GM21723 (cell line): ENCODE data around the gene CST8.

Experiments used
- ATAC-seq: cut with Tn5 transposase; IDR thresholded peaks from one replicate; pipeline ENCODE4 v1.9.1; 2021; ENCODE audit warnings: mild to moderate bottlenecking, moderate library complexity; ENCODE audit not compliant: unreplicated experiment

CST8 gene

DNA sequence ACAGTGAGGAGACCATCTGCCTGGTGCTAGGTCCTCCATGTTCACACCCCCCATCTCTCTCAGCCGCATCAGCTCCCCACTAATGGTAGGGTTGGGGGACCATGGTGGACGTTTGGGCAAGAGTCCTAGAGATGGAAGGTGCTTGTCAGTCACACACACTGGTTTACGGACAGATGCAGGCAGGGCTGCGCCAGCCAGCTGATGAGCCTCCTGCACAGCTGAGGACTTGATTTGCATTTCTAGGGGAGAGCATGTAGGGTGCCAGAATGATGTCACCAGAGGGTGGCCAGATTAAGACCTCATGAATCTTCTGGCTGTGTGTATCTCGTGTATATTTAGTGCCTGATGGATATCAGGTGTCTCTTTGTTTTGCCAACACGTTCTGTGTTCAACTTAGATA, 28.6 kb downstream of the CST8 start:
- ATAC-seq, result no peak

DNA sequence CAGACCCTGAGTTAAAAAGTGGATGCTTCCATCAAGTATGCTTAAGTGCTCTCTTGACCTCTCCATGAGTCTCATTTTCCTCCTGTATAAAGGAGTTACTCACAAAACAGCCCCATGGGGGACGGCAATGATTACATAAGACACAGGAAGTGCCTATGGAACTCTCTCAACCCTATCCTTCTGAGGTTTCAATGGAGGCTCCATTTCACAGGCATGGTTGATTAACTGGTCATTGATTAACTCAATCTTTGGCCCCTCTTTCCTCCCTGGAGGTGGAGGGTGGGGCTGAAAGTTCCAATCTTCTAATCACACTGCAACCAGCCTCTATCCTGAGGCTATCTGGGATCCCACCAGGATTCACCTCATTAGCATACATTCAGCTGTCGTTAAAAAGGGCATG, 29.3 kb downstream of the CST8 start:
- no peak for ATAC-seq

DNA sequence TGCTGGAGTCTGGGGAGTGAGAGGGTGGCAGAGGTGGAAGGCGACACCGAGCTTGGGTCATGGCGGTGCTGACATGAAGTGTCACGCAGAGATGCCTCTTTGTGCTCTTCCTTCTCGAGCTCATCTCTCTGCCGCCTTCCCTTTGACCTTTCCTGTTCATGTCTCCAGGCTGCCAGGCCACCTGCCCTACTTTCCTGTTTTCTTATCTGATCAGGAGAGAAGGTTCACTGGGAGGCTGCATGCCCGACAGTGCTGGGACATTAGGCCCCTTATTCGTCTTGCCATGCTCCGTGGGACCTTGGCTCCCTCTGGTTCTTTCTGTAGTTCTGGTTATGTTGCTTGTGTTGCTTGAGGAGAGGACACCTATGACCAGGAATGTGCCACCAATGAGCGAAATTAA, 33.2 kb downstream of the CST8 start:
- ATAC-seq, result no peak

DNA sequence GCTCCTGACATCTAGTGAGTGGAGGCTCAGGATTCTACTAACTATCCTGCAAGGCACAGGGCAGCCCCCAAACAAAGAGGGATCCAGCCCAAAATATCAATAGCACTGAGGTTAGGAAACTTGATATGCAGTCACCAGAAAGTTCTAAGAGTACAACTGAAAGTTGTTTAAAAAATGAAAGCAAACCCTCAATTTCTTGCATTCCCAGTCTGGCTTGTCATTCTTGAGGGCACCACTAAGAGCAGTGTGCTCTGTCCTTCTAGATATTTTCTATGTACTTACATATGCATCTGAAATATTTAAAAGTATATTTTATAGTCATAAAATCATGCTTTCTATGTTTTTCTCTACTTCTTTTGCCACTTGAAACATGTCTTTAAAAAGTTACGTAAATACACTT, 35.9 kb downstream of the CST8 start:
- no peak for ATAC-seq

DNA sequence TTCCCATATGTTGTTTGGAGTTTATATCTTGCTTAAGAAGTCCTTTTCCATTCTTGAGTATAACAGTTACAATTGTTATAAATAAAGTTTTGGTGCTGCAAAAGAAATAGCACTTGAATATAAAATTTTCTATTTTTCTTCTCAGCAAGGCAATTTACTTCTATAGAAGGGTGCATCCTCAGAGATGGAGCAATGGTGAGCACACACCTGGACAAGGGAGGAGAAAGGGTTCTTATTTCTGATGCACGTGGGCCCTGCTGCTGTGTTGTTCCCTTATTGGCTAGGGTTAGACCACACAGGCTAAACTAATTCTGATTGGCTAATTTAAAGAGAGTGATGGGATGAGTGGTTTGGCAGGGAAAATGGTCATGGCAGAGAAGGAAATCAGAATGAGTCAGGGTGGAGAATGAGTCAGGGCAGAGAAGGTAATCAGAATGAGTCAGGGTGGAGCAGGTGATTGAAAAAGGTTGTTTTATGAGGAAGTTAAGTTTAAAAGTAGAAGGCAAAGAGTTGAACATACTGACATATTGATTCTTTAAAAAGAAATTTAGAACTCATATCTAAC, 38.0 kb downstream of the CST8 start:
- no peak for ATAC-seq

- ATAC-seq, result peak; percentile 62
Observed at GRCh38 chr20:23530937-23531567, 40.1 kb downstream of the CST8 start.

DNA sequence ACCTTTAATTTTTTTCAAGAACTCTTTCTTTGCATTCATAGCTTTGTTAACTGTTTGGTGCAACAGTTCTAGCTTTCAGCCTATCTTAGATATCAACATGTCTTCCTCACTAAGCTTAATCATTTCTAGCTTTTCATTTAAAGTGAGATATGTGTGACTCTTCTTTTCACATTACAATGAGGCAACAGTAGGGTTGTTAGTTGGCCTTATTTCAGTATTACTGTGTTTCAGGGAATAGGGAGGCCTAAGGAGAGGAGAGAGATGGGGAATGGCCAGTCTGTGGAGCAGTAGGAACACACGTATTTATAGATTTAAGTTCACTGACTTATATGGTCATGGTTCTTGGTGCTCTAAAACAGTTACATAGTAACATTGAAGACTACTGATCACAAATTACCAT, 41.6 kb downstream of the CST8 start:
- ATAC-seq, result no peak

DNA sequence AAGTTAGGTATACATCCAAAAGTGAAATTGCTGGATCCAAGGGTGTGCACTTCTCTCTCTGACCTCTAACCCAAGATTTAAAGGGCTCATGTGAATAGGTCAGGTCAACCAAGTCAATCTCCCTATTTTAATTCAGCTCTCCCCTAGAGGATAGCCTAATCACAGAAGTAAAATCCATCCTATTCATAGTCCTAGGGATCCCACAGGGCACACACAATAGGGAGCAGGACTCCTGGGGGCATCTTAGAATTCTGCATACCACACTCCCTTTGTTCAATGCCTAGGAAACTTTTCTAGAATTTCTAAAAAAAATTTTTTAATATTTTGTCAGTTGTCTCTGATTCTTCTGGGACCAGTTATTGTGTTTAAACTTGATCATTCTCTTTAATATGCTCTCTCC, 42.2 kb downstream of the CST8 start:
- ATAC-seq, result no peak

- no peak for ATAC-seq
Observed at GRCh38 chr20:23534801-23535593, 44.1 kb downstream of the CST8 start.

DNA sequence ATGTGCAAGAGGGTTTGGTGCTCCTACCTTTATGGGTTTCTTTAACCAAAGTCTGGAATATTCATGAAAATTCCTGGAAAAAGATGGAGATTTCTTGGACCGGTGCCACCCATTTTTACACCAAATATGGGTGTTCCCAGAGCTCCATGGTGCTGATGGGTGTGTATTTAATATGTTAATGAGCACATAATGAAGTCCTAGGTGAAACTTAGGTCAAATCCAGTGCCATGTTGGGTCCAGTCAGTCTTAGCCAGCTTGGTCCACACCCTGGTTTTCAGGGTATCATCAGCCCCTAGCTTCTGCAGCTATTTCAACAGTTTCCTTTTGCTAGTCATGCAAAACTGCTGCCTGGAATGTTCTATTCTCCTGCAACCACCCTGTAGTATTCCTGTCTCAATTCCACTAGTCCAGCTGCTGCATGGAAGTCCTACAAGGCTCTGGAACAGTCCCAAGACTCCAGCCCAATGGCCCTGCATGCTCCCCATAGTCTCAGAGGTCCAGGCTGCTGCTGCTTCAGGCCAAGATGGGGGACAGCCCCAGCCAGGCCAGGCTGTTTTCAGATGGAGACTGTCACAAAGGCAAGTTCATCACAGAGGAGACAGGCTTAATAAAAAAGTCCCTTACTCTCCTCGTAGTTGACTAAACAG, 45.5 kb downstream of the CST8 start:
- ATAC-seq, result no peak

DNA sequence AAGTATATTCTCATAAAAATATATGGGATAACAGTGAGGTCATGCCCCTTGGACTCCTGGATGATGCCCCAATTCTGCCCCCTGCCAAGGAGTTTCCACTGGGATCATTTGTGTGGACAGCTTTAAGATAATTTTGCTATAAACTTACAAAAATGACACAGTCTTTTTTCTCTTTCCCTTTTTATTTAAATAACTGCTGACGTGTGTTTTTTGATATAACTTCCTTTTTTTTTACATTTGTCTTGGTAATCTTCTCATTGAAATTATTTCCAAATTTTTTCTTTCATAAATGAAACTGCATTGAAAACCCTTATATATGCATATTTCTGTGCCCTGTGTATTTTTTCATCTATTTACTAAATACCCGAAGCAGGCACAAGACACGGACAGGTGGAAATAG, 46.1 kb downstream of the CST8 start:
- ATAC-seq, result no peak

GRCh38 chr20:23540624-23541023, 49.7 kb downstream of the CST8 start:
- no peak for ATAC-seq

DNA sequence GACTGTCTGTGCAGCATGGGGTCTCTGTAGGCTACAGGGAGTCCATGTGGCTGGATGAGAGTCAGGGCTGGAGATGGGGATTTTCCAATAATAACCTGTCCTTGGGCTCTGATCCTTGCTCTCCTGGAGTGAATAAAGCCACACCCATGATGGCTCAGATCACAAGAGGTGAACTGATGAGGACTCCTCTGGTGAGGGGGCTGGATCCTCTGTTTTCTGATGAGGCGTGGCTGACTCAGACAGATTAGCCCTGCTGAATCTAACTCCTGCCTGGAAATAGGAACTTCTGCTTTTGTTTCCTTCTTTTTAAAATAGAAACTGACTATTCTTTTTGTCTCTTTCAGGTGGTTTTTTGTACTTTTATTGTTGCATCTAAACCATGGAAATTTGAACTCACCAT, 50.4 kb downstream of the CST8 start:
- ATAC-seq, result no peak

DNA sequence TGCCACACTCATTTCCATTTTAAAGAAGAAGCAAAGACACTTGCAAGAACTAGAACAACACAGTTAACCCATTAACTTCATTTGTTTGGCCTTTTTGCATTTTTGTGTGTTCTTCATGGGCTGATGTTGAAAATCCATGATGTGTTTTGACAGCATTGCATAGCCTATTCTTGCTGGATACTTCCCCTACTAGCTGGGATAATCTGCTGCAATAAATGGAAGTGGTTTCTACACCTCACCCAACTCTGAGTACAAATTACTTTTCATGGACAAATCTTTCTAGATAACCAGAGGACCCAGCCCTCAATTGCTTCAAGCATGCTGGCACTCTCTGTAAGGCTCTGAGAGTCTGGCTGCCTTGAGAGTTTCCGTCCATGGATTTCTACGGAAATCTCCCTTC, 50.9 kb downstream of the CST8 start:
- no peak for ATAC-seq

DNA sequence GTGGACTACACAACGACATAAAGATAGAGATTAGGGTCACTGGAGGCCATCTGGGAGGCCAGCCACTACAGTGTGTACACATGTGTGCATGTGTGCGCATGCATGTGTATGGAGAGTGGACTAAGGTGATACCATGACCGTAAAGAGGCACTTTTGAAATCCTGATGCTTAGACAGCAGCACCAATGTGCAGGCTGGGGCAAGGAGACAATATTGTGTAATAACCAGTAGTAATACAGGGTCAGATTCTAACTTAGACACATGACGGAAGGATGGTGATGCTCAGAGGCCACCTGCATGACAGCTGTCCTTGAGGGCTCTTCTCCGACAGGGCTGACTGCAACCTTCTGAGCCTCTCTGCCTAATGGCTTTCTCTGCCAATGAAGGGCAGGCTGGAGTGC, 51.9 kb downstream of the CST8 start:
- ATAC-seq, result no peak

DNA sequence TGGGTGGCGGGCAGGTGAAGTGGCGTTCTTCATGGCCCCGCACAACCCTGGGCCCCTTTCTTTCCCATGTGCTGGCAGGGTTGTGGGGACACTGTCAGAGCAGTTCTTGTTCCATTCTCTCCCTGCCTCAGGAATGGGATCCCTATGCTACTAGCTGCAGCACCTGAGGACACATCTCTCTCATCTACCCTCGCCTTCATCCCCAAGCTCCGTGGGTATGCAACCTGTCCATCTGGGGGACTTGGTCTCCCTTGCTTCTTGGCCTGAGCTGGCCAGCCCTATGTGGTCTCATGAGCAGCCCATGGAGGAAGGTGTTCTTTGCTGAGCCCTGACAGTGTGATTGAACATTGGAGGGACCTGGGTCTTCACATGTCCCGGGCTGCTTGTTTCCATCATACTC, 53.2 kb downstream of the CST8 start:
- no peak for ATAC-seq
